Uterus (tissue), 4 donors: ENCODE measurements around the gene CLIC1. TPM values are rescaled to one million over a fixed set of nuclear protein-coding genes. Genes with fewer than 3 reads are reported as not detected.

Experiments
- DNase-seq, 2 donors: peaks; one replicate each; pipeline ENCODE4 v3.0.0-alpha.2; 2019 to 2020
- H3K27ac ChIP-seq, 2 donors: fragments of 200-600 bp; sonication (generic); 1 replicate in 1 of 2; 2 replicates in 1 of 2; pipeline ENCODE4 v1.5.1; 2016 to 2018
- H3K27me3 ChIP-seq, 2 donors: fragments of 200-600 bp; sonication (generic); one replicate each; pipeline ENCODE4 v1.5.1; 2018 to 2019; ENCODE audit warnings: control low read depth in 1 of 2
- H3K36me3 ChIP-seq, 2 donors: fragments of 200-600 bp; sonication (generic); one replicate each; pipeline ENCODE4 v1.5.1; 2019; ENCODE audit warnings: control low read depth in 1 of 2
- H3K4me1 ChIP-seq, 2 donors: fragments of 200-600 bp; sonication (generic); one replicate each; pipeline ENCODE4 v1.5.1; 2018 to 2019; ENCODE audit warnings: control low read depth in 1 of 2
- H3K4me3 ChIP-seq, 2 donors: fragments of 200-600 bp; sonication (generic); 1 replicate in 1 of 2; 2 replicates in 1 of 2; pipeline ENCODE4 v1.5.1; 2018 to 2019; ENCODE audit warnings: mild to moderate bottlenecking in 1 of 2
- H3K9me3 ChIP-seq, 2 donors: fragments of 200-600 bp; sonication (generic); one replicate each; pipeline ENCODE4 v1.5.1; 2019; ENCODE audit warnings: control low read depth in 1 of 2
- CTCF ChIP-seq, 4 experiments: fragments of 200-600 bp in 2 of 4; fragments of 450-650 bp in 2 of 4; sonication (generic) in 2 of 4; IDR thresholded peaks; one replicate each; pipeline ENCODE4 v1.5.1; 2016 to 2019; ENCODE audit warnings: antibody characterized with exemption in 4 of 4, mild to moderate bottlenecking in 2 of 4, moderate library complexity in 1 of 4
- POLR2A ChIP-seq, 2 donors: fragments of 450-650 bp; IDR thresholded peaks; one replicate each; pipeline ENCODE4 v1.6.1; 2016; ENCODE audit warnings: antibody characterized with exemption in 2 of 2, mild to moderate bottlenecking in 1 of 2, moderate library complexity in 1 of 2
- intact Hi-C: fragments of 100-400 bp; cut with DNase I; formaldehyde crosslinking; loops from one replicate; pipeline ENCODE4 v1.15.1; 2023; ENCODE audit warnings: low total_unique reads
- total RNA-seq, 4 donors: library from RNA; depleted of rRNA in 3 of 4; stranded (reverse); fragments of >200 nt in 3 of 4; gene quantifications; one replicate each; pipeline versions ENCODE4 v1.1.0 to v1.2.4, GENCODE V29; 2014 to 2023
- donor health status: DM: yes; HTN: yes; CAD: no.

The CLIC1 gene
- total RNA-seq, 4 donors from 2014 or later, result 173 to 328 (median 216) TPM

DNA sequence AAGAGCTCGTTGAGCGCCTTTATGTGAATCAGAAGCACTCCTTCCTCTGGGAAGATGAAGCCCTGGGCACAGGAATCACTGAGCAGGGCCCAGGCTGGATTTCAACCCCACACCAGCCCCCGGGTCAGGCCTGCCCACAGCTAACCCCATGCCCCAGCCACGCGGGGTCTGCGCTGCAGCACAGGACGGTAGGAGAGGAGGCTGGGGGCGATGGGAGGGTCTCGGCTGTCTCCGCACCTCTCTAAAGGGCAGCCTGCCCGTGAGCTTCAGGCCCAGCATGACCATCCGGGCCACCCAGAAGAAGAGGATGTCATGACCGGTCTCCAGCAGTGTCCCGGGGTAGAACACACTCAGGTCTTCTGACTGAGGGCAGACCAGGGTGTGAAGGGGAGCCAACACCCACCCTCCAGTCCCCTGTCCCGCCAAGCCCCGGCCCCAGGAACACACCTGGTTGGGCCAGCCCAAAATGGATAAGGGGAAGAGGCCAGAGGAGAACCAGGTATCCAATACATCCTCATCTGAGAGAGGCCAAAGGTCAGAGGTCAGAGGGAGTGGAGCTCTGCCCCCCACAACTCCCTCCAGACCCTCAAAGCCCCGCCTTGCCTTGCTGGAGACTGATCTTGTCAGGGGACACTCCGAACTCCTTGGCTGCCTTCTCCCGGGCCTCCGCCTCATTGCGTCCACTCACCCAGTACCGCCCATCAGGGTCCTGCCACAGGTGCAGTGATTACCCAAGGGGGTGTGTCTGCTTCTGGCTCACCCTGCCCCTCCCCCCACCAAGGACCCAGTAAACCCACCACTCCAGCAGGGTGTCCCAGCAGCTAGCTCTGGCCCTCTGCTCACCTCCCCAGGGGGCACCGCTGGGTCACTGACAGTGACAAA lies 45.2 kb upstream of the CLIC1 start:
- intact Hi-C loops, result no loop called here
- no peaks in the 10 kb centered on the region for H3K36me3 ChIP-seq
- H3K27me3 ChIP-seq, result no peaks in the 10 kb centered on the region
- no peak for DNase-seq
- TF ChIP-seq POLR2A (IDR thresholded peaks at IDR 0.05) (no peak), CTCF (IDR thresholded peaks at IDR 0.05) (no peak)
- no peak overlapping the region for H3K4me3 ChIP-seq
- peaks cover 5 to 7% of the 10 kb centered on the region in 2 donors for H3K4me1 ChIP-seq
- H3K9me3 ChIP-seq, result no peaks in the 10 kb centered on the region
- no peak overlapping the region for H3K27ac ChIP-seq

- intact Hi-C loops, result no loop called here
Observed at GRCh38 chr6:31780507-31781243, 44.3 kb upstream of the CLIC1 start.

GRCh38 chr6:31779908-31780307 lies 43.6 kb upstream of the CLIC1 start:
- H3K9me3 ChIP-seq, result no peaks in the 10 kb centered on the region
- H3K4me1 ChIP-seq, result peaks cover 5 to 8% of the 10 kb centered on the region in 2 donors
- no peaks in the 10 kb centered on the region for H3K36me3 ChIP-seq
- DNase-seq, result no peak
- no peak overlapping the region for H3K4me3 ChIP-seq
- H3K27ac ChIP-seq, result no peak overlapping the region
- intact Hi-C loops, result no loop called here
- no peaks in the 10 kb centered on the region for H3K27me3 ChIP-seq
- no peak for TF ChIP-seq POLR2A (IDR thresholded peaks at IDR 0.05)
- no peak for TF ChIP-seq CTCF (IDR thresholded peaks at IDR 0.05)

More at GRCh38 chr6:31780507-31781243, 44.3 kb upstream of the CLIC1 start:
- TF ChIP-seq POLR2A (IDR thresholded peaks at IDR 0.05), result no peak
- no peak for TF ChIP-seq CTCF (IDR thresholded peaks at IDR 0.05)
- Histone ChIP-seq H3K36me3 (no peaks in the 10 kb centered on the region), H3K4me1 (peaks cover 5 to 8% of the 10 kb centered on the region in 2 donors), H3K27ac (no peak overlapping the region), H3K27me3 (no peaks in the 10 kb centered on the region), H3K9me3 (no peaks in the 10 kb centered on the region), H3K4me3 (no peak overlapping the region)
- DNase-seq, result no peak

- Histone ChIP-seq H3K4me3 (no peak overlapping the region), H3K9me3 (no peaks in the 10 kb centered on the region), H3K27ac (no peak overlapping the region), H3K36me3 (no peaks in the 10 kb centered on the region), H3K4me1 (peaks cover 5 to 8% of the 10 kb centered on the region in 2 donors), H3K27me3 (no peaks in the 10 kb centered on the region)
- DNase-seq, result no peak
- intact Hi-C loops, result no loop called here
- TF ChIP-seq CTCF (IDR thresholded peaks at IDR 0.05), result no peak
- TF ChIP-seq POLR2A (IDR thresholded peaks at IDR 0.05), result no peak
Observed at GRCh38 chr6:31778999-31779885, 42.9 kb upstream of the CLIC1 start.
